Astrocyte (in vitro differentiated cells and primary cell): ENCODE data around the gene SLC38A8. TPM values are rescaled to one million over a fixed set of nuclear protein-coding genes. Genes with fewer than 3 reads are reported as not detected.

ENCODE experiments used
- DNase-seq: peaks from one replicate; pipeline ENCODE4 v3.0.0-alpha.2; 2010; ENCODE audit warnings: low read depth
- FAIRE-seq: peaks from 2 replicates; lab custom pipeline; 2011; peaks lifted over from hg19 to GRCh38; lab: Jason Lieb, UNC
- H2AFZ ChIP-seq: 2 replicates; pipeline ENCODE4 v1.6.0; 2012; ENCODE audit warnings: low read depth, low read length, inconsistent platforms
- H3K27ac ChIP-seq: 2 replicates; pipeline ENCODE4 v1.5.1; 2011; ENCODE audit warnings: low read depth, low read length, inconsistent platforms
- H3K27me3 ChIP-seq: 2 replicates; pipeline ENCODE4 v1.6.0; 2011; ENCODE audit warnings: low read length, inconsistent platforms; ENCODE audit not compliant: insufficient read depth
- H3K36me3 ChIP-seq: 2 replicates; pipeline ENCODE4 v1.5.1; 2011; ENCODE audit warnings: low read length, inconsistent platforms; ENCODE audit not compliant: insufficient read depth
- H3K4me1 ChIP-seq: 2 replicates; pipeline ENCODE4 v1.5.1; 2011; ENCODE audit warnings: low read length, inconsistent platforms; ENCODE audit not compliant: insufficient read depth
- H3K4me2 ChIP-seq: 2 replicates; pipeline ENCODE4 v1.6.0; 2012; ENCODE audit warnings: low read length, inconsistent platforms
- H3K4me3 ChIP-seq: 2 replicates; pipeline ENCODE4 v1.5.1; 2011; ENCODE audit warnings: low read depth, mild to moderate bottlenecking, low read length, inconsistent platforms; ENCODE audit not compliant: insufficient read depth
- H3K79me2 ChIP-seq: 2 replicates; pipeline ENCODE4 v1.6.0; 2012; ENCODE audit warnings: mild to moderate bottlenecking, low read length, inconsistent platforms; ENCODE audit not compliant: insufficient read depth
- H3K9ac ChIP-seq: 2 replicates; pipeline ENCODE4 v1.6.0; 2012; ENCODE audit warnings: mild to moderate bottlenecking, low read length, inconsistent platforms
- H3K9me3 ChIP-seq: 2 replicates; pipeline ENCODE4 v1.5.1; 2012; ENCODE audit warnings: low read depth, mild to moderate bottlenecking, low read length, inconsistent platforms; ENCODE audit not compliant: insufficient read depth
- H4K20me1 ChIP-seq: 2 replicates; pipeline ENCODE4 v1.6.0; 2012; ENCODE audit warnings: low read length, inconsistent platforms; ENCODE audit not compliant: insufficient read depth
- H3K27ac Mint-ChIP-seq: one replicate; pipeline ENCODE4 v1.8.0; 2021; ENCODE audit warnings: mild to moderate bottlenecking, mixed read lengths; ENCODE audit not compliant: unreplicated experiment
- H3K27me3 Mint-ChIP-seq: one replicate; pipeline ENCODE4 v1.8.0; 2021; ENCODE audit warnings: low read depth, mixed read lengths; ENCODE audit not compliant: unreplicated experiment
- H3K36me3 Mint-ChIP-seq: one replicate; pipeline ENCODE4 v1.8.0; 2021; ENCODE audit warnings: low read depth, mixed read lengths; ENCODE audit not compliant: unreplicated experiment
- H3K4me1 Mint-ChIP-seq: one replicate; pipeline ENCODE4 v1.8.0; 2021; ENCODE audit warnings: low read depth, mixed read lengths; ENCODE audit not compliant: unreplicated experiment
- H3K4me3 Mint-ChIP-seq: one replicate; pipeline ENCODE4 v1.8.0; 2021; ENCODE audit warnings: mild to moderate bottlenecking, moderate library complexity, mixed read lengths; ENCODE audit not compliant: unreplicated experiment
- H3K9me3 Mint-ChIP-seq: one replicate; pipeline ENCODE4 v1.8.0; 2021; ENCODE audit warnings: mild to moderate bottlenecking, mixed read lengths; ENCODE audit not compliant: unreplicated experiment
- CTCF ChIP-seq: IDR thresholded peaks from 2 replicates; pipeline ENCODE4 v1.5.1; 2011; ENCODE audit warnings: low read depth, mild to moderate bottlenecking, inconsistent platforms, low read length, moderate library complexity; ENCODE audit not compliant: insufficient read depth
- EZH2 ChIP-seq: IDR thresholded peaks from 2 replicates; pipeline ENCODE4 v1.6.1; 2012; ENCODE audit warnings: mild to moderate bottlenecking, low read length, inconsistent platforms; ENCODE audit not compliant: insufficient read depth
- total RNA-seq: library from RNA; stranded (reverse); gene quantifications from 2 replicates; pipeline ENCODE4 v1.2.1, GENCODE V29; 2021

SLC38A8 gene
- total RNA-seq, 1 donor from 2014 or later = not detected

- no peak for TF ChIP-seq CTCF
- Histone ChIP-seq H3K27me3 (peaks cover 2% of the 10 kb centered on the region), H3K9me3 (peaks cover 9% of the 10 kb centered on the region), H3K4me1 (no peaks in the 10 kb centered on the region), H3K79me2 (no peaks in the 10 kb centered on the region), H3K27ac (no peak overlapping the region), H4K20me1 (no peaks in the 10 kb centered on the region), H3K4me3 (no peak overlapping the region), H2AFZ (no peak overlapping the region), H3K36me3 (no peaks in the 10 kb centered on the region), H3K9ac (no peak overlapping the region), H3K4me2 (no peak overlapping the region)
- peaks cover 13% of the 10 kb centered on the region for H3K9me3 Mint-ChIP-seq
- no peak overlapping the region for H3K4me3 Mint-ChIP-seq
- DNase-seq (no peak), FAIRE-seq (no peak)
- H3K36me3 Mint-ChIP-seq = peaks cover 9% of the 10 kb centered on the region
- no peaks in the 10 kb centered on the region for H3K4me1 Mint-ChIP-seq
- H3K27ac Mint-ChIP-seq = no peak overlapping the region
- H3K27me3 Mint-ChIP-seq = peaks cover 57% of the 10 kb centered on the region
Observed at GRCh38 chr16:84033251-84034195, 9.1 kb downstream of the SLC38A8 start.

GRCh38 chr16:84032458-84033178 is 10.0 kb downstream of the SLC38A8 start:
- H3K9me3 ChIP-seq = peaks cover 9% of the 10 kb centered on the region
- DNase-seq (no peak), FAIRE-seq (no peak)
- no peak overlapping the region for H3K27ac Mint-ChIP-seq
- H3K36me3 ChIP-seq = no peaks in the 10 kb centered on the region
- no peak overlapping the region for H3K27ac ChIP-seq
- no peak overlapping the region for H3K9ac ChIP-seq
- H3K27me3 ChIP-seq = peaks cover 2% of the 10 kb centered on the region
- no peaks in the 10 kb centered on the region for H4K20me1 ChIP-seq
- no peaks in the 10 kb centered on the region for H3K4me1 Mint-ChIP-seq
- peaks cover 58% of the 10 kb centered on the region for H3K27me3 Mint-ChIP-seq
- no peak for TF ChIP-seq EZH2
- TF ChIP-seq CTCF = no peak
- no peak overlapping the region for H3K4me2 ChIP-seq
- peaks cover 12% of the 10 kb centered on the region for H3K9me3 Mint-ChIP-seq
- H3K4me3 Mint-ChIP-seq = no peak overlapping the region
- no peak overlapping the region for H3K4me3 ChIP-seq
- no peak overlapping the region for H2AFZ ChIP-seq
- peaks cover 9% of the 10 kb centered on the region for H3K36me3 Mint-ChIP-seq
- H3K79me2 ChIP-seq = no peaks in the 10 kb centered on the region
- no peaks in the 10 kb centered on the region for H3K4me1 ChIP-seq
